Endothelial cell of umbilical vein (primary cell): ENCODE results near the gene SPINT2.

Source experiments
- CTCF ChIP-seq, 2 donors: IDR thresholded peaks; 1 replicate in 1 of 2; 2 replicates in 1 of 2; pipeline ENCODE4 v1.5.1; 2011; ENCODE audit warnings: low read length in 2 of 2, mild to moderate bottlenecking in 2 of 2, moderate library complexity in 2 of 2, control low read depth in 1 of 2, inconsistent platforms in 1 of 2, low read depth in 1 of 2; ENCODE audit not compliant: insufficient read depth in 1 of 2; ENCODE audit errors: extremely low read depth in 1 of 2
- POLR2A ChIP-seq: IDR thresholded peaks from 2 replicates; pipeline ENCODE4 v1.6.1; 2012; ENCODE audit warnings: low read depth, mild to moderate bottlenecking, control low read depth, low read length

GRCh38 chr19:38274739-38275138, 10.4 kb downstream of the SPINT2 start:
- no peak for TF ChIP-seq CTCF (IDR thresholded peaks at IDR 0.05; ENCODE audit: extremely low read depth in 1 of 2, insufficient read depth in 1 of 2, low read depth in 1 of 2, low read length in 2 of 2)
- TF ChIP-seq POLR2A: no peak
